Chondrocyte (in vitro differentiated cells): ENCODE results near the gene UBE2F. TPM values are rescaled to one million over a fixed set of nuclear protein-coding genes. Genes with fewer than 3 reads are reported as not detected.

Experiments
- DNase-seq: peaks from one replicate; pipeline ENCODE4 v3.0.0; 2021; ENCODE audit warnings: mixed read lengths, low spot score
- H3K27ac Mint-ChIP-seq: one replicate; pipeline ENCODE4 v1.8.0; 2021; ENCODE audit warnings: mild to moderate bottlenecking, moderate library complexity, mixed read lengths; ENCODE audit not compliant: unreplicated experiment
- H3K27me3 Mint-ChIP-seq: 2 replicates; pipeline ENCODE4 v1.8.0; 2021; ENCODE audit warnings: low read depth, mixed read lengths
- H3K36me3 Mint-ChIP-seq: 2 replicates; pipeline ENCODE4 v1.8.0; 2021; ENCODE audit warnings: low read depth, mixed read lengths
- H3K4me1 Mint-ChIP-seq: 2 replicates; pipeline ENCODE4 v1.8.0; 2021; ENCODE audit warnings: low read depth, mild to moderate bottlenecking, mixed read lengths
- H3K4me3 Mint-ChIP-seq: one replicate; pipeline ENCODE4 v1.8.0; 2021; ENCODE audit warnings: mild to moderate bottlenecking, moderate library complexity, mixed read lengths; ENCODE audit not compliant: unreplicated experiment
- H3K9me3 Mint-ChIP-seq: 2 replicates; pipeline ENCODE4 v1.8.0; 2021; ENCODE audit warnings: low read depth, mixed read lengths
- total RNA-seq: library from RNA; stranded (reverse); gene quantifications from 3 replicates; pipeline ENCODE4 v1.2.1, GENCODE V29; 2021
- TF ChIP-seq, protein P1 (sequence below): fragments of 200-600 bp; sonication (generic); IDR thresholded peaks from 2 replicates; pipeline ENCODE4 v1.5.0; 2021; ENCODE audit warnings: antibody characterized with exemption, mild to moderate bottlenecking, moderate library complexity

The UBE2F gene
- total RNA-seq, 1 donor from 2014 or later, result 59.1 TPM

DNA sequence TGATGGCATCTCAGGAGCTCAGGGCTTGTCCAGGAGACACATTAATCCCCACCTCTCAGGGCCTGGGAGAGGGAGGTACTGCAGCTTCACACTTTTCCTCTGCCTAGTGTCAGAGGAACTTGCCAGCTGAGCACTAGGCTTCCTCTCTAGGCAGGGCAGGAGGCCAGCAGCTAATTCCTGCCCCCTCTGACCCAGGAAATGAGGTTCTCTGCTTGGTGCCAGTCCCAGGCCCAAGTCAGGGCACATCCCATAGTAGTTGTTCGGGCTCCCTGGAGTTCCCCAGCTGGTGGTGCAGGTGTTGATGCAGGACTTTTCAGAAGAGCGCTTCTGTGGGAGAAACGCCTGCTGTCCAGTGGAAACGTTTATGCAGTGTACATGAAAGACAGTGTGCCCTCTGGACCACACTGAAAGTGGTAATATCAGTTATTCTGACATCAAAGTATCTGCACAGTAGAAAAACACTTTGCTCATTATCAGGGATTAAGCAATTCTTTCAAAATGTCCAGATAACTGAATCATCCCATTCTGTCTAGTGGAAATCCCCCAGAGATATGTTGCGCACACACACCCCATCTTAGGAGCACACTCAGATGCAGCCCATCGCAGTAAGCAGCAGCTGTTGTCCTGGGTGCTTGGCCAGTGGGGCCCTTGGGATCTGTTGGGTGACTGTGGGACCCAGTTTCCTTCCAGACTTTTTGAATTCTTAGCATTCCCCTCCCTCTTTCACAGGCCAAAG, 76.2 kb downstream of the UBE2F start:
- H3K27ac Mint-ChIP-seq, result no peak overlapping the region

GRCh38 chr2:238043851-238044250, 77.0 kb downstream of the UBE2F start:
- Mint-ChIP-seq H3K36me3 (peaks cover 38% of the 10 kb centered on the region), H3K27ac (no peak overlapping the region), H3K27me3 (no peaks in the 10 kb centered on the region), H3K4me3 (no peak overlapping the region), H3K4me1 (no peaks in the 10 kb centered on the region), H3K9me3 (peaks cover 17% of the 10 kb centered on the region)
- DNase-seq, result no peak
- TF ChIP-seq, protein P1, sequence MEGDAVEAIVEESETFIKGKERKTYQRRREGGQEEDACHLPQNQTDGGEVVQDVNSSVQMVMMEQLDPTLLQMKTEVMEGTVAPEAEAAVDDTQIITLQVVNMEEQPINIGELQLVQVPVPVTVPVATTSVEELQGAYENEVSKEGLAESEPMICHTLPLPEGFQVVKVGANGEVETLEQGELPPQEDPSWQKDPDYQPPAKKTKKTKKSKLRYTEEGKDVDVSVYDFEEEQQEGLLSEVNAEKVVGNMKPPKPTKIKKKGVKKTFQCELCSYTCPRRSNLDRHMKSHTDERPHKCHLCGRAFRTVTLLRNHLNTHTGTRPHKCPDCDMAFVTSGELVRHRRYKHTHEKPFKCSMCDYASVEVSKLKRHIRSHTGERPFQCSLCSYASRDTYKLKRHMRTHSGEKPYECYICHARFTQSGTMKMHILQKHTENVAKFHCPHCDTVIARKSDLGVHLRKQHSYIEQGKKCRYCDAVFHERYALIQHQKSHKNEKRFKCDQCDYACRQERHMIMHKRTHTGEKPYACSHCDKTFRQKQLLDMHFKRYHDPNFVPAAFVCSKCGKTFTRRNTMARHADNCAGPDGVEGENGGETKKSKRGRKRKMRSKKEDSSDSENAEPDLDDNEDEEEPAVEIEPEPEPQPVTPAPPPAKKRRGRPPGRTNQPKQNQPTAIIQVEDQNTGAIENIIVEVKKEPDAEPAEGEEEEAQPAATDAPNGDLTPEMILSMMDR, result no peak

More for the DNA sequence above, 76.2 kb downstream of the UBE2F start:
- H3K4me3 Mint-ChIP-seq, result no peak overlapping the region
- H3K36me3 Mint-ChIP-seq, result peaks cover 41% of the 10 kb centered on the region
- H3K9me3 Mint-ChIP-seq, result peaks cover 10% of the 10 kb centered on the region
- H3K27me3 Mint-ChIP-seq, result no peaks in the 10 kb centered on the region
- peak; percentile 30 for DNase-seq
- H3K4me1 Mint-ChIP-seq, result no peaks in the 10 kb centered on the region
- TF ChIP-seq, protein P1, result no peak

DNA sequence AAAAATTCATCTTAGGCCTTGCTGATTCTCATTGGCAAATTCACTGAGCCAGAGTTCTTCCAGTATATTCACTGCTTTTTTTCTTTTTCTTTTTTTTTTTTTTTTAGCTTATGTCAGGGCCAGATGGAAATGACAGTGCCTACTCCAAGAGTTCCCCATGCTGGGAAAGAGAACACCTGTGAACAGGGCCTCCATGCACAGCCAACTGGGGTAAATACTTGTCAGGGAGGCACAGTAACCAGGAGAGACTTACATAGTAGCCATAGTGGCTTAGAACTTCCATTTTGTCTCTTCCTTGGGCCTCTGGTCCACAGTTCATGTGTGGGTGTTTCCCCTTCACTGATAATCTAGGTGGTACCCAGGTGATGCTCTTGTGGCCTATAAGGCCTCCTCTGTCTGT, 78.8 kb downstream of the UBE2F start:
- no peaks in the 10 kb centered on the region for H3K27me3 Mint-ChIP-seq
- peaks cover 31% of the 10 kb centered on the region for H3K36me3 Mint-ChIP-seq
- H3K9me3 Mint-ChIP-seq, result peaks cover 17% of the 10 kb centered on the region
- no peak overlapping the region for H3K27ac Mint-ChIP-seq
- H3K4me3 Mint-ChIP-seq, result no peak overlapping the region
- TF ChIP-seq, protein P1, result no peak
- no peaks in the 10 kb centered on the region for H3K4me1 Mint-ChIP-seq
- DNase-seq, result no peak

DNA sequence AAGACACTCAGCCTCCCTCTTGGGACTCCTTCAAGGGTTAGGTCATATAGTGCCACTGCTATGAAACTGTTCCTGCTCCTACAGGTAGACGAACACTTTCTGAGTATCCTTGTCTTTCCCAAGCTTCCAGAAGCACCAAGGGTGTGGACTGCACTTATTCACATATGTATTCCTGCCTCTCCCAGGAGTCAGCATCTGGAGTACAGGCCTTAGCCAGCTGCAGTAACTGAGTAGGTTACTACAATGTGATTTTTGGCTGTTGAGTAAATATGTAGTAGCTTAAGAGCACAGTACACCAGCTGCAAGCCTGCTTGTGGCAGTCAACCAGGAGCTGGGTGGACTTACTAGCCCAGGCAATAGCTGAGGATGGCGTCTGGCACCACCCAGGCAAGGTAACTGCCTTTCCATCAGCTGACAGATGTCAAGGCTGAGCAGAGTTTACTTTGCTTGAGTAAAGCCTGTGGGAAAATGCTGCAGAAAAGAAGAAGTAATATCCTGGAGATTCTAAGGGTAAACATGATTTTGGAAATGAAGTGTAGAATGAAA, 80.0 kb downstream of the UBE2F start:
- no peak overlapping the region for H3K27ac Mint-ChIP-seq

GRCh38 chr2:238053191-238053776, 86.5 kb downstream of the UBE2F start:
- H3K27ac Mint-ChIP-seq, result no peak overlapping the region
- H3K36me3 Mint-ChIP-seq, result no peaks in the 10 kb centered on the region
- no peak for DNase-seq
- H3K9me3 Mint-ChIP-seq, result peaks cover 8% of the 10 kb centered on the region
- TF ChIP-seq, protein P1, result no peak
- H3K4me1 Mint-ChIP-seq, result no peaks in the 10 kb centered on the region
- no peaks in the 10 kb centered on the region for H3K27me3 Mint-ChIP-seq
- H3K4me3 Mint-ChIP-seq, result no peak overlapping the region

More for the DNA sequence above, 80.0 kb downstream of the UBE2F start:
- Mint-ChIP-seq H3K27me3 (no peaks in the 10 kb centered on the region), H3K36me3 (peaks cover 21% of the 10 kb centered on the region), H3K9me3 (peaks cover 17% of the 10 kb centered on the region), H3K4me3 (no peak overlapping the region), H3K4me1 (no peaks in the 10 kb centered on the region)
- TF ChIP-seq, protein P1, result no peak
- no peak for DNase-seq
